ENCODE data around the gene TRAF3.
A peak's percentile ranks its signal among the peaks of the same experiment; 100 is the strongest.

The TRAF3 gene

GRCh38 chr14:102911991-102912761 is 134.9 kb downstream of the TRAF3 start:
- H3K4me3 ChIP-seq (ENCODE audit: insufficient read depth, low read depth, low read length, poor library complexity, severe bottlenecking): no peak overlapping the region
- no peak for DNase-seq
- H3K27me3 ChIP-seq (replicated peaks; ENCODE audit: control insufficient read depth, insufficient read depth, low read length, poor library complexity, severe bottlenecking): no peaks in the 10 kb centered on the region
- no peaks in the 10 kb centered on the region for H3K4me1 ChIP-seq (ENCODE audit: control insufficient read depth, insufficient read depth, low read length, poor library complexity, severe bottlenecking)
- H3K27ac ChIP-seq (ENCODE audit: insufficient read depth, low read length, poor library complexity, severe bottlenecking): no peak overlapping the region
- peaks cover 12% of the 10 kb centered on the region for H3K36me3 ChIP-seq (ENCODE audit: control insufficient read depth, insufficient read depth, low read length)
- H3K9me3 ChIP-seq (ENCODE audit: control insufficient read depth, low read length): no peaks in the 10 kb centered on the region

GRCh38 chr14:102913341-102914211 is 136.3 kb downstream of the TRAF3 start:
- Histone ChIP-seq H3K36me3 (ENCODE audit: control insufficient read depth, insufficient read depth, low read length) (peaks cover 3% of the 10 kb centered on the region), H3K9me3 (ENCODE audit: control insufficient read depth, low read length) (no peaks in the 10 kb centered on the region), H3K27ac (ENCODE audit: insufficient read depth, low read length, poor library complexity, severe bottlenecking) (no peak overlapping the region), H3K4me3 (ENCODE audit: insufficient read depth, low read depth, low read length, poor library complexity, severe bottlenecking) (no peak overlapping the region), H3K27me3 (replicated peaks; ENCODE audit: control insufficient read depth, insufficient read depth, low read length, poor library complexity, severe bottlenecking) (no peaks in the 10 kb centered on the region), H3K4me1 (ENCODE audit: control insufficient read depth, insufficient read depth, low read length, poor library complexity, severe bottlenecking) (no peaks in the 10 kb centered on the region)
- DNase-seq: no peak

GRCh38 chr14:102914474-102915291 is 137.4 kb downstream of the TRAF3 start:
- no peaks in the 10 kb centered on the region for H3K4me1 ChIP-seq (ENCODE audit: control insufficient read depth, insufficient read depth, low read length, poor library complexity, severe bottlenecking)
- no peak overlapping the region for H3K4me3 ChIP-seq (ENCODE audit: insufficient read depth, low read depth, low read length, poor library complexity, severe bottlenecking)
- no peaks in the 10 kb centered on the region for H3K9me3 ChIP-seq (ENCODE audit: control insufficient read depth, low read length)
- no peak overlapping the region for H3K27ac ChIP-seq (ENCODE audit: insufficient read depth, low read length, poor library complexity, severe bottlenecking)
- no peaks in the 10 kb centered on the region for H3K27me3 ChIP-seq (replicated peaks; ENCODE audit: control insufficient read depth, insufficient read depth, low read length, poor library complexity, severe bottlenecking)
- H3K36me3 ChIP-seq (ENCODE audit: control insufficient read depth, insufficient read depth, low read length): peaks cover 3% of the 10 kb centered on the region
- no peak for DNase-seq

- Histone ChIP-seq H3K9me3 (ENCODE audit: control insufficient read depth, low read length) (no peaks in the 10 kb centered on the region), H3K36me3 (ENCODE audit: control insufficient read depth, insufficient read depth, low read length) (peaks cover 3% of the 10 kb centered on the region), H3K27me3 (replicated peaks; ENCODE audit: control insufficient read depth, insufficient read depth, low read length, poor library complexity, severe bottlenecking) (no peaks in the 10 kb centered on the region), H3K4me3 (ENCODE audit: insufficient read depth, low read depth, low read length, poor library complexity, severe bottlenecking) (no peak overlapping the region), H3K4me1 (ENCODE audit: control insufficient read depth, insufficient read depth, low read length, poor library complexity, severe bottlenecking) (no peaks in the 10 kb centered on the region), H3K27ac (ENCODE audit: insufficient read depth, low read length, poor library complexity, severe bottlenecking) (no peak overlapping the region)
- no peak for DNase-seq
Measured at GRCh38 chr14:102915292-102916110, 138.3 kb downstream of the TRAF3 start.

GRCh38 chr14:102916347-102917055 is 139.3 kb downstream of the TRAF3 start:
- Histone ChIP-seq H3K4me1 (ENCODE audit: control insufficient read depth, insufficient read depth, low read length, poor library complexity, severe bottlenecking) (no peaks in the 10 kb centered on the region), H3K9me3 (ENCODE audit: control insufficient read depth, low read length) (no peaks in the 10 kb centered on the region), H3K27ac (ENCODE audit: insufficient read depth, low read length, poor library complexity, severe bottlenecking) (no peak overlapping the region), H3K36me3 (ENCODE audit: control insufficient read depth, insufficient read depth, low read length) (peaks cover 3% of the 10 kb centered on the region), H3K4me3 (ENCODE audit: insufficient read depth, low read depth, low read length, poor library complexity, severe bottlenecking) (no peak overlapping the region), H3K27me3 (replicated peaks; ENCODE audit: control insufficient read depth, insufficient read depth, low read length, poor library complexity, severe bottlenecking) (no peaks in the 10 kb centered on the region)
- DNase-seq: no peak

GRCh38 chr14:102917056-102917385 is 139.8 kb downstream of the TRAF3 start:
- Histone ChIP-seq H3K36me3 (ENCODE audit: control insufficient read depth, insufficient read depth, low read length) (peaks cover 1% of the 10 kb centered on the region), H3K4me3 (ENCODE audit: insufficient read depth, low read depth, low read length, poor library complexity, severe bottlenecking) (no peak overlapping the region), H3K27me3 (replicated peaks; ENCODE audit: control insufficient read depth, insufficient read depth, low read length, poor library complexity, severe bottlenecking) (no peaks in the 10 kb centered on the region), H3K4me1 (ENCODE audit: control insufficient read depth, insufficient read depth, low read length, poor library complexity, severe bottlenecking) (no peaks in the 10 kb centered on the region), H3K9me3 (ENCODE audit: control insufficient read depth, low read length) (no peaks in the 10 kb centered on the region), H3K27ac (ENCODE audit: insufficient read depth, low read length, poor library complexity, severe bottlenecking) (no peak overlapping the region)
- DNase-seq: no peak

- H3K9me3 ChIP-seq (ENCODE audit: control insufficient read depth, low read length): no peaks in the 10 kb centered on the region
- H3K27me3 ChIP-seq (replicated peaks; ENCODE audit: control insufficient read depth, insufficient read depth, low read length, poor library complexity, severe bottlenecking): no peaks in the 10 kb centered on the region
- H3K36me3 ChIP-seq (ENCODE audit: control insufficient read depth, insufficient read depth, low read length): no peaks in the 10 kb centered on the region
- no peak overlapping the region for H3K4me3 ChIP-seq (ENCODE audit: insufficient read depth, low read depth, low read length, poor library complexity, severe bottlenecking)
- DNase-seq: peak in 2 of 3 donors; percentile 16 to 33
- H3K27ac ChIP-seq (ENCODE audit: insufficient read depth, low read length, poor library complexity, severe bottlenecking): no peak overlapping the region
- no peaks in the 10 kb centered on the region for H3K4me1 ChIP-seq (ENCODE audit: control insufficient read depth, insufficient read depth, low read length, poor library complexity, severe bottlenecking)
Measured at GRCh38 chr14:102917469-102918211, 140.4 kb downstream of the TRAF3 start.

- H3K36me3 ChIP-seq (ENCODE audit: control insufficient read depth, insufficient read depth, low read length): no peaks in the 10 kb centered on the region
- no peaks in the 10 kb centered on the region for H3K27me3 ChIP-seq (replicated peaks; ENCODE audit: control insufficient read depth, insufficient read depth, low read length, poor library complexity, severe bottlenecking)
- H3K4me1 ChIP-seq (ENCODE audit: control insufficient read depth, insufficient read depth, low read length, poor library complexity, severe bottlenecking): peaks cover 5% of the 10 kb centered on the region
- no peak overlapping the region for H3K27ac ChIP-seq (ENCODE audit: insufficient read depth, low read length, poor library complexity, severe bottlenecking)
- no peaks in the 10 kb centered on the region for H3K9me3 ChIP-seq (ENCODE audit: control insufficient read depth, low read length)
- no peak for DNase-seq
- no peak overlapping the region for H3K4me3 ChIP-seq (ENCODE audit: insufficient read depth, low read depth, low read length, poor library complexity, severe bottlenecking)
Measured at GRCh38 chr14:102918438-102918837, 141.2 kb downstream of the TRAF3 start.

Data from effector memory CD4-positive, alpha-beta T cell (primary cell).